Activated CD4-positive, alpha-beta T cell treated with anti-CD3 and anti-CD28 coated beads, Interleukin-2, amount 50 U/mL, for 48 hours (primary cell): ENCODE results near the gene TMEM35A.
"Not testable (repeated sequence)": the region's sequence is repeated elsewhere in the genome, so short reads cannot be mapped to it uniquely, and the experiment has no call there.

ENCODE experiments used
- DNase-seq, 2 experiments: peaks; one replicate each; pipeline ENCODE4 v3.0.0-alpha.2; 2020

TMEM35A gene

GRCh38 chrX:101078716-101079598 lies at the start of gene TMEM35A:
TSS of gene TMEM35A (plus strand) at chrX:101078879. CDS start at chrX:101079003, 124 bp downstream.
- no peak for DNase-seq

- DNase-seq, result no peak
Measured at GRCh38 chrX:101029665-101030064, 49.0 kb upstream of the TMEM35A start.

- no peak for DNase-seq
Measured at GRCh38 chrX:101037231-101037630, 41.4 kb upstream of the TMEM35A start.

- DNase-seq, result no peak
Measured at GRCh38 chrX:101040197-101040596, 38.5 kb upstream of the TMEM35A start.

GRCh38 chrX:101051153-101051548 lies 27.5 kb upstream of the TMEM35A start:
- DNase-seq, result peak in 1 of 2 experiments; percentile 3

- peak; percentile 77 to 84 for DNase-seq
Measured at GRCh38 chrX:101051549-101052302, 27.0 kb upstream of the TMEM35A start, which contains the start of gene TRMT2B. TSS of gene TRMT2B (minus strand) at chrX:101052111. CDS start at chrX:101042289, 9,822 bp downstream.

- DNase-seq, result not testable (repeated sequence)
Measured at GRCh38 chrX:101056551-101056950, 22.1 kb upstream of the TMEM35A start.

GRCh38 chrX:101057093-101057714 lies 21.5 kb upstream of the TMEM35A start:
- no peak for DNase-seq

- DNase-seq, result no peak
Measured at GRCh38 chrX:101062176-101062575, 16.5 kb upstream of the TMEM35A start.

- DNase-seq, result no peak
Measured at GRCh38 chrX:101071582-101071981, 7.1 kb upstream of the TMEM35A start.

- no peak for DNase-seq
Measured at GRCh38 chrX:101079736-101080270, 1.1 kb downstream of the TMEM35A start.

- no peak for DNase-seq
Measured at GRCh38 chrX:101080326-101081124, 1.8 kb downstream of the TMEM35A start.

- no peak for DNase-seq
Measured at GRCh38 chrX:101081231-101081630, 2.6 kb downstream of the TMEM35A start.

GRCh38 chrX:101091817-101092216 lies 13.1 kb downstream of the TMEM35A start:
- no peak for DNase-seq

GRCh38 chrX:101097546-101098453 lies 19.1 kb downstream of the TMEM35A start, which contains the start of gene CENPI:
TSS of gene CENPI (plus strand) at chrX:101098204. CDS start at chrX:101101071, 2,867 bp downstream.
- DNase-seq, result peak; percentile 90 to 92

- DNase-seq, result no peak
Measured at GRCh38 chrX:101108284-101108683, 29.6 kb downstream of the TMEM35A start.

- no peak for DNase-seq
Measured at GRCh38 chrX:101117701-101118100, 39.0 kb downstream of the TMEM35A start.

- no peak for DNase-seq
Measured at GRCh38 chrX:101136235-101136634, 57.6 kb downstream of the TMEM35A start.
